Endothelial cell (in vitro differentiated cells): ENCODE data around the gene DISC1. TPM values are rescaled to one million over a fixed set of nuclear protein-coding genes. Genes with fewer than 3 reads are reported as not detected.
A peak's percentile ranks its signal among the peaks of the same experiment; 100 is the strongest.

Experiments
- DNase-seq: peaks from one replicate; pipeline ENCODE4 v3.0.0; 2021; ENCODE audit warnings: low spot score
- H3K27ac Mint-ChIP-seq: one replicate; pipeline ENCODE4 v1.8.0; 2021; ENCODE audit warnings: mixed read lengths, inconsistent platforms; ENCODE audit not compliant: unreplicated experiment
- H3K27me3 Mint-ChIP-seq: one replicate; pipeline ENCODE4 v1.8.0; 2021; ENCODE audit warnings: mild to moderate bottlenecking, moderate library complexity, mixed read lengths, inconsistent platforms; ENCODE audit not compliant: unreplicated experiment
- H3K36me3 Mint-ChIP-seq: one replicate; pipeline ENCODE4 v1.8.0; 2021; ENCODE audit warnings: mild to moderate bottlenecking, low read depth, mixed read lengths, inconsistent platforms; ENCODE audit not compliant: unreplicated experiment
- H3K4me1 Mint-ChIP-seq: one replicate; pipeline ENCODE4 v1.8.0; 2021; ENCODE audit warnings: mild to moderate bottlenecking, mixed read lengths, inconsistent platforms; ENCODE audit not compliant: unreplicated experiment
- H3K4me3 Mint-ChIP-seq: one replicate; pipeline ENCODE4 v1.8.0; 2021; ENCODE audit warnings: mild to moderate bottlenecking, mixed read lengths, inconsistent platforms; ENCODE audit not compliant: unreplicated experiment
- H3K9me3 Mint-ChIP-seq: one replicate; pipeline ENCODE4 v1.8.0; 2021; ENCODE audit warnings: mixed read lengths, inconsistent platforms; ENCODE audit not compliant: unreplicated experiment
- total RNA-seq: library from RNA; stranded (reverse); fragmentation: NEBNext Ultra II Directional; extraction: Animal tissue kit (Norgen Biotek cat#: 25700); gene quantifications from one replicate; pipeline ENCODE4 v1.2.1, GENCODE V29; 2021; ENCODE audit not compliant: unreplicated experiment
- TF ChIP-seq, protein P1 (sequence below): fragments of 200-600 bp; sonication (generic); IDR thresholded peaks from one replicate; pipeline ENCODE4 v1.5.0; 2021; ENCODE audit warnings: antibody characterized with exemption; ENCODE audit not compliant: unreplicated experiment

The DISC1 gene
- total RNA-seq, 1 donor from 2014 or later = 82.5 TPM

- Mint-ChIP-seq H3K4me1 (no peaks in the 10 kb centered on the region), H3K4me3 (peak overlapping the region; percentile 24)
- TF ChIP-seq, protein P1, sequence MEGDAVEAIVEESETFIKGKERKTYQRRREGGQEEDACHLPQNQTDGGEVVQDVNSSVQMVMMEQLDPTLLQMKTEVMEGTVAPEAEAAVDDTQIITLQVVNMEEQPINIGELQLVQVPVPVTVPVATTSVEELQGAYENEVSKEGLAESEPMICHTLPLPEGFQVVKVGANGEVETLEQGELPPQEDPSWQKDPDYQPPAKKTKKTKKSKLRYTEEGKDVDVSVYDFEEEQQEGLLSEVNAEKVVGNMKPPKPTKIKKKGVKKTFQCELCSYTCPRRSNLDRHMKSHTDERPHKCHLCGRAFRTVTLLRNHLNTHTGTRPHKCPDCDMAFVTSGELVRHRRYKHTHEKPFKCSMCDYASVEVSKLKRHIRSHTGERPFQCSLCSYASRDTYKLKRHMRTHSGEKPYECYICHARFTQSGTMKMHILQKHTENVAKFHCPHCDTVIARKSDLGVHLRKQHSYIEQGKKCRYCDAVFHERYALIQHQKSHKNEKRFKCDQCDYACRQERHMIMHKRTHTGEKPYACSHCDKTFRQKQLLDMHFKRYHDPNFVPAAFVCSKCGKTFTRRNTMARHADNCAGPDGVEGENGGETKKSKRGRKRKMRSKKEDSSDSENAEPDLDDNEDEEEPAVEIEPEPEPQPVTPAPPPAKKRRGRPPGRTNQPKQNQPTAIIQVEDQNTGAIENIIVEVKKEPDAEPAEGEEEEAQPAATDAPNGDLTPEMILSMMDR = no peak
Observed at GRCh38 chr1:231814021-231814420, 187.4 kb downstream of the DISC1 start.

GRCh38 chr1:231814521-231814920, 187.9 kb downstream of the DISC1 start:
- peaks cover 61% of the 10 kb centered on the region for H3K36me3 Mint-ChIP-seq
- H3K4me1 Mint-ChIP-seq = no peaks in the 10 kb centered on the region
- no peak for DNase-seq
- no peaks in the 10 kb centered on the region for H3K9me3 Mint-ChIP-seq
- H3K27me3 Mint-ChIP-seq = no peaks in the 10 kb centered on the region
- H3K27ac Mint-ChIP-seq = no peak overlapping the region
- TF ChIP-seq, protein P1 = no peak
- H3K4me3 Mint-ChIP-seq = no peak overlapping the region

More at GRCh38 chr1:231814021-231814420, 187.4 kb downstream of the DISC1 start:
- DNase-seq = no peak
- no peak overlapping the region for H3K27ac Mint-ChIP-seq
- no peaks in the 10 kb centered on the region for H3K9me3 Mint-ChIP-seq
- peaks cover 61% of the 10 kb centered on the region for H3K36me3 Mint-ChIP-seq
- H3K27me3 Mint-ChIP-seq = no peaks in the 10 kb centered on the region

DNA sequence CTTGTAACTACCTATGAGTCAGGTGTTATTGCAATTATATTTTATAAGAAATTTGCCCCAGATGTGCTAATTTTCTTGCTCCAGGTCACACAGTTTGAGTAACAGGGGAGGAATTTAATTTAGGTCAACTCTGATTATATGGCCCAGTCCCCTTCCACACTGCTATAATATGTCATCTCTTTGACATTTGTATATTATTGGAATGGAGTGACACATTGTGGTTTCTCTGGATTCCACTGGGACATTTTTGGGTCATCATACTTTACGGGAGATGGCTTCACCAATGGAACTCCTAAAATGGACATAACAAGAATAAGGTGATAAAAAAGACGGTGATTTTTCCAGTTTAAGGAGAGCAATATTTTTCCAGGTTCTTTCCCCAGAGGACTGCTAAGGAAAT, 191.2 kb downstream of the DISC1 start:
- Mint-ChIP-seq H3K4me3 (no peak overlapping the region), H3K27me3 (no peaks in the 10 kb centered on the region), H3K27ac (no peak overlapping the region), H3K9me3 (no peaks in the 10 kb centered on the region), H3K4me1 (no peaks in the 10 kb centered on the region), H3K36me3 (peaks cover 46% of the 10 kb centered on the region)
- TF ChIP-seq, protein P1 = no peak
- DNase-seq = no peak

DNA sequence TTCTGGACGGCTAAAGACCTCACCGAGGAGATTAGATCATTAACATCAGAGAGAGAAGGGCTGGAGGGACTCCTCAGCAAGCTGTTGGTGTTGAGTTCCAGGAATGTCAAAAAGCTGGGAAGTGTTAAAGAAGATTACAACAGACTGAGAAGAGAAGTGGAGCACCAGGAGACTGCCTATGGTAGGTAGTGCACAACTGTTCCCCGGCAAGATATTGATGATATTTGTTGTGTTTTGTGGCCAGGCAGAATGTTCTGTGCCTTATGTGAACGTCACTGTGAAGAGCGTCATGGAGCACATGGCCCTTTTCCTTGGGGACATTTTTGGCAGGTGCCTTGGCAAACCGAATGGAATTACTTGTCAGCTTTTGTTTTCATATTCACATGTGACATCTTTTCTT, 191.7 kb downstream of the DISC1 start:
- peaks cover 41% of the 10 kb centered on the region for H3K36me3 Mint-ChIP-seq

GRCh38 chr1:231821281-231821680, 194.7 kb downstream of the DISC1 start:
- Mint-ChIP-seq H3K9me3 (no peaks in the 10 kb centered on the region), H3K27me3 (no peaks in the 10 kb centered on the region), H3K27ac (no peak overlapping the region), H3K4me1 (no peaks in the 10 kb centered on the region), H3K4me3 (no peak overlapping the region), H3K36me3 (peaks cover 30% of the 10 kb centered on the region)
- DNase-seq = no peak
- TF ChIP-seq, protein P1 = no peak

More for the DNA sequence above, 191.7 kb downstream of the DISC1 start:
- DNase-seq = no peak
- TF ChIP-seq, protein P1 = no peak
- H3K9me3 Mint-ChIP-seq = no peaks in the 10 kb centered on the region
- H3K27ac Mint-ChIP-seq = no peak overlapping the region
- H3K4me1 Mint-ChIP-seq = no peaks in the 10 kb centered on the region
- no peaks in the 10 kb centered on the region for H3K27me3 Mint-ChIP-seq
- no peak overlapping the region for H3K4me3 Mint-ChIP-seq
